ENCODE measurements around the gene RBM33.

DNA sequence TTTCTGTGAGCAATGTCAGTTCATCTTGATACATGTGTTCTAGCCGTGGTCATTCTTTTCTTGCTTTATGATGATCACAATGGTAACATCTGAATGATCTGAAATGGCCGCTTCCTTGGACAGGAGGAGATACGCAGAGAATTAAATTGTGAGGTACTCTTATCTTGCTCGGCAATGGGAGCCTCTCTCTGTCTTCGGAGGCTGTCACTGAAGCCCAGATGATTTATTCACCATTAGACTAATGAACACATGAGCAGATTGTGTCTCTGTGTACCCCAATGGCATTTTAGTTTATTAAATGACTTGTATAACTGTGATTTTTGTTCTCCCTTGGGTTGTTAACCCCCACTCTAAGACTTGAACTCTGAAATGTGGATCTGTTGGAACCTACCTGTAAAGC, 38.6 kb downstream of the RBM33 start:
- TF ChIP-seq ELF4 (IDR thresholded peaks at IDR 0.05) (no peak), SUZ12 (IDR thresholded peaks at IDR 0.05) (no peak), FOXK2 (IDR thresholded peaks at IDR 0.05) (no peak), SP1 (IDR thresholded peaks at IDR 0.05) (no peak), FOXM1 (IDR thresholded peaks at IDR 0.05; ENCODE audit: borderline replicate concordance) (no peak), HDGF (IDR thresholded peaks at IDR 0.05; ENCODE audit: borderline replicate concordance) (no peak), FOXA1 (IDR thresholded peaks at IDR 0.05) (no peak), TARDBP (IDR thresholded peaks at IDR 0.05) (no peak), NFRKB (IDR thresholded peaks at IDR 0.05) (no peak), LEF1 (IDR thresholded peaks at IDR 0.05; ENCODE audit: borderline replicate concordance) (no peak), BHLHE40 (IDR thresholded peaks at IDR 0.05; ENCODE audit: borderline replicate concordance) (no peak), CTBP1 (IDR thresholded peaks at IDR 0.05; ENCODE audit: borderline replicate concordance) (no peak)
- TF ChIP-seq, protein P1, sequence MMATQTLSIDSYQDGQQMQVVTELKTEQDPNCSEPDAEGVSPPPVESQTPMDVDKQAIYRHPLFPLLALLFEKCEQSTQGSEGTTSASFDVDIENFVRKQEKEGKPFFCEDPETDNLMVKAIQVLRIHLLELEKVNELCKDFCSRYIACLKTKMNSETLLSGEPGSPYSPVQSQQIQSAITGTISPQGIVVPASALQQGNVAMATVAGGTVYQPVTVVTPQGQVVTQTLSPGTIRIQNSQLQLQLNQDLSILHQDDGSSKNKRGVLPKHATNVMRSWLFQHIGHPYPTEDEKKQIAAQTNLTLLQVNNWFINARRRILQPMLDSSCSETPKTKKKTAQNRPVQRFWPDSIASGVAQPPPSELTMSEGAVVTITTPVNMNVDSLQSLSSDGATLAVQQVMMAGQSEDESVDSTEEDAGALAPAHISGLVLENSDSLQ (IDR thresholded peaks at IDR 0.05), result peak; percentile 58
